OCI-LY7 (cell line): Measurements from ENCODE around the gene SLC16A10. TPM values are rescaled to one million over a fixed set of nuclear protein-coding genes. Genes with fewer than 3 reads are reported as not detected.

Source experiments
- BruUV-seq: library from RNA; stranded (reverse); fragments of 400-500 nt; replicated peaks from 2 replicates; lab custom pipeline; 2021; lab: Mats Ljungman, UMichigan
- CTCF ChIA-PET: fragments of 300-600 bp; sonication (Branson Sonifier 250); formaldehyde crosslinking; loops from one replicate; lab custom pipeline; 2022; ENCODE audit warnings: antibody characterized with exemption; ENCODE audit not compliant: unreplicated experiment; lab: Charles Lee
- POLR2A ChIA-PET: fragments of 300-600 bp; sonication (Branson Sonifier 250); formaldehyde crosslinking; loops from one replicate; lab custom pipeline; 2022; ENCODE audit warnings: antibody characterized with exemption; lab: Charles Lee
- DNase-seq: peaks from one replicate; pipeline ENCODE4 v3.0.0-alpha.2; 2015; ENCODE audit warnings: low spot score
- H2AFZ ChIP-seq: fragments of 200-600 bp; sonication (generic), shearing (Covaris generic); 2 replicates; pipeline ENCODE4 v1.6.1; 2014; ENCODE audit warnings: mild to moderate bottlenecking, antibody characterized with exemption, low read length, moderate library complexity
- H3K27ac ChIP-seq: fragments of 200-600 bp; sonication (generic); 2 replicates; pipeline ENCODE4 v1.5.1; 2014; ENCODE audit warnings: mixed run types, low read depth, mild to moderate bottlenecking, moderate library complexity, low read length, inconsistent platforms; ENCODE audit not compliant: poor library complexity, severe bottlenecking
- H3K36me3 ChIP-seq: fragments of 200-600 bp; sonication (generic); 2 replicates; pipeline ENCODE4 v1.6.1; 2014; ENCODE audit warnings: mild to moderate bottlenecking, antibody characterized with exemption, low read length, moderate library complexity, mixed read lengths; ENCODE audit not compliant: insufficient read depth
- H3K4me1 ChIP-seq: fragments of 200-600 bp; sonication (generic); 2 replicates; pipeline ENCODE4 v1.5.1; 2014; ENCODE audit warnings: mild to moderate bottlenecking, low read length; ENCODE audit not compliant: insufficient read depth, poor library complexity, severe bottlenecking
- H3K4me2 ChIP-seq: fragments of 200-600 bp; sonication (generic); 2 replicates; pipeline ENCODE4 v1.6.1; 2014; ENCODE audit warnings: mild to moderate bottlenecking, low read length
- H3K4me3 ChIP-seq: fragments of 200-600 bp; sonication (generic); 2 replicates; pipeline ENCODE4 v1.5.1; 2014; ENCODE audit warnings: mild to moderate bottlenecking, low read depth, low read length; ENCODE audit not compliant: poor library complexity, severe bottlenecking
- H3K79me2 ChIP-seq: fragments of 200-600 bp; sonication (generic); 2 replicates; pipeline ENCODE4 v1.6.1; 2016; ENCODE audit warnings: low read depth, mild to moderate bottlenecking, low read length, moderate library complexity, mixed read lengths; ENCODE audit not compliant: insufficient read depth
- H3K9me2 ChIP-seq: fragments of 200-600 bp; sonication (generic); 2 replicates; pipeline ENCODE4 v1.6.1; 2016; ENCODE audit warnings: mild to moderate bottlenecking, low read length, mixed read lengths; ENCODE audit not compliant: insufficient read depth
- H3K9me3 ChIP-seq: fragments of 200-600 bp; sonication (generic); 2 replicates; pipeline ENCODE4 v1.6.1; 2014; ENCODE audit warnings: mild to moderate bottlenecking, mixed run types, low read length, mixed read lengths
- H4K20me1 ChIP-seq: fragments of 200-600 bp; sonication (generic); 2 replicates; pipeline ENCODE4 v1.6.1; 2014; ENCODE audit warnings: mild to moderate bottlenecking, antibody characterized with exemption, low read length, moderate library complexity, mixed read lengths; ENCODE audit not compliant: insufficient read depth
- CTCF ChIP-seq: fragments of 200-600 bp; sonication (generic); conservative IDR thresholded peaks from 2 replicates; pipeline ENCODE4 v1.5.1; 2014; ENCODE audit warnings: mild to moderate bottlenecking, antibody characterized with exemption, low read length, moderate library complexity, mixed read lengths
- EZH2phosphoT487 ChIP-seq: fragments of 200-600 bp; sonication (generic); IDR thresholded peaks from 2 replicates; pipeline ENCODE4 v1.6.1; 2018; ENCODE audit warnings: low read depth, borderline replicate concordance, mild to moderate bottlenecking, mixed run types, antibody characterized with exemption, low read length, moderate library complexity, mixed read lengths
- intact Hi-C: fragments of 100-400 bp; cut with micrococcal nuclease; formaldehyde crosslinking; loops from one replicate; pipeline ENCODE4 v1.10.0; 2022; ENCODE audit not compliant: unreplicated experiment
- total RNA-seq, 2 experiments: library from RNA; depleted of rRNA in 1 of 2; stranded (reverse); fragments of >200 nt in 1 of 2; shearing (Covaris generic) in 1 of 2; gene quantifications; 2 replicates each; pipeline ENCODE4 v1.2.3, GENCODE V29; 2014 to 2022

Gene SLC16A10
- total RNA-seq, 2 experiments from 2014 or later: not detected

DNA sequence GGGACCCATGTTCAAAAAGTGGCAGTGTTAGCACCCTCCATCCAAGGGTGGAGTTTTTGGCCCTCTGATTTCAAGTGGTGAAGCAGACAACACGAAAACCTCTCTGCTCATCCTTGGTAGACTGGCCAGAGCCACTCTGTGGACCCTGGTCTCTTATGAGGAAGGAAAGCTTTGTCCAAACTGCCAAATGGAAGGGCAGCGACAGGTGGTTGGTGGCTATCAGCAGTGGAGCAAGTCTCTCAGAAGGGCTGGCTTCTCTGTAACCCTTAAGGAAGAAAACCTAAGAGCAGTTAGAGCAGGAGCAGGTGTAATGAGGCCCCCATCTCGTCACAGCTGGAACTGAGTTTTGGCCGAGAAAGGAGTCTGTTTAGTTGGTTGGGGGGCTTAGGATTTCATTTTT lies 155.8 kb downstream of the SLC16A10 start:
- TF ChIP-seq EZH2phosphoT487: no peak
- no peak for TF ChIP-seq CTCF
- no peak for DNase-seq
- ChIA-PET CTCF (no interaction called here), POLR2A (no interaction called here)
- no peak overlapping the region for H3K4me3 ChIP-seq
- no peaks in the 10 kb centered on the region for H4K20me1 ChIP-seq
- no peaks in the 10 kb centered on the region for H3K36me3 ChIP-seq
- BruUV-seq: no TSS peak
- H3K9me2 ChIP-seq: no peaks in the 10 kb centered on the region
- no peaks in the 10 kb centered on the region for H3K79me2 ChIP-seq
- H3K27ac ChIP-seq: no peak overlapping the region
- no peak overlapping the region for H2AFZ ChIP-seq
- no peak overlapping the region for H3K4me2 ChIP-seq
- no peaks in the 10 kb centered on the region for H3K4me1 ChIP-seq
- intact Hi-C loops: no loop called here
- no peaks in the 10 kb centered on the region for H3K9me3 ChIP-seq

DNA sequence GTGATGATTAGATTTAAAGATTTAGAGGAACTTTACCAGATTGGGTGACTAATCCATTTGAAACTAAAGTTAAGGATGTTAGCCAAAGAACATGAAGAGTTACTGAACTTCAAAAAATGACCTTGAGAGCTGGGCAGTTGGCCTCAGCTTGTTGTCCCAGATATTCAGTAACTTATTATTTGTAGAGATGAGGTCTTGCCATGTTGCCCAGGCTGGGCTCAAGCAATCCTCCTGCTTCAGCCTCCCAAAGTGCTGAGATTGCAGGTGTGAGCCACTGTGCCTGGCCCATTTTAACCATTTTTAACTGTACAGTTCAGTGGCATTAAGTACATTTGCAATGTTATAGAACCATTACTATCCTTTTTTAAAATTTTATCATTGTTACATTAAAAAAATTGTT lies 161.5 kb downstream of the SLC16A10 start:
- POLR2A ChIA-PET: interaction anchor here (0.6 kb wide), 1 partner anchor 1491 kb away, joined by 3 read pairs; no protein-coding TSS in a partner anchor

More for the DNA sequence above, 161.5 kb downstream of the SLC16A10 start:
- no peak overlapping the region for H3K4me2 ChIP-seq
- DNase-seq: no peak
- no peaks in the 10 kb centered on the region for H3K4me1 ChIP-seq
- H3K79me2 ChIP-seq: no peaks in the 10 kb centered on the region
- H3K36me3 ChIP-seq: no peaks in the 10 kb centered on the region
- no peak for TF ChIP-seq EZH2phosphoT487
- no peak for TF ChIP-seq CTCF
- intact Hi-C loops: no loop called here
- no peak overlapping the region for H3K4me3 ChIP-seq
- H3K27ac ChIP-seq: no peak overlapping the region
- no peak overlapping the region for H2AFZ ChIP-seq
- H3K9me3 ChIP-seq: no peaks in the 10 kb centered on the region
- no peaks in the 10 kb centered on the region for H3K9me2 ChIP-seq
- no TSS peak for BruUV-seq
- H4K20me1 ChIP-seq: no peaks in the 10 kb centered on the region
- CTCF ChIA-PET: no interaction called here
